Neural cell (in vitro differentiated cells): ENCODE measurements around the gene MTARC1. TPM values are rescaled to one million over a fixed set of nuclear protein-coding genes. Genes with fewer than 3 reads are reported as not detected.
A peak's percentile ranks its signal among the peaks of the same experiment; 100 is the strongest.

Source experiments
- H2AFZ ChIP-seq: fragments of 200-600, 300-800 bp; sonication (generic), shearing (Covaris generic); 2 replicates; pipeline ENCODE4 v1.6.0; 2014; ENCODE audit warnings: low read depth, mild to moderate bottlenecking, antibody characterized with exemption, low read length, moderate library complexity
- H3F3A ChIP-seq: fragments of 200-600 bp; shearing (Covaris generic); 2 replicates; pipeline ENCODE4 v1.6.1; 2016; ENCODE audit warnings: mild to moderate bottlenecking, moderate library complexity, mixed read lengths, antibody characterized with exemption, low read length; ENCODE audit not compliant: insufficient read depth, poor library complexity, severe bottlenecking
- H3K27ac ChIP-seq: fragments of 200-600, 300-800 bp; sonication (generic), shearing (Covaris generic); 2 replicates; pipeline ENCODE4 v1.5.1; 2014; ENCODE audit warnings: mild to moderate bottlenecking, low read length, moderate library complexity
- H3K27me3 ChIP-seq: fragments of 300-800, 200-600 bp; sonication (generic), shearing (Covaris generic); 2 replicates; pipeline ENCODE4 v1.6.0; 2014; ENCODE audit warnings: mild to moderate bottlenecking, low read depth, low read length, moderate library complexity; ENCODE audit not compliant: insufficient read depth
- H3K36me3 ChIP-seq: fragments of 300-800, 200-600 bp; sonication (generic), shearing (Covaris generic); 2 replicates; pipeline ENCODE4 v1.5.1; 2014; ENCODE audit warnings: mild to moderate bottlenecking, antibody characterized with exemption, low read length, moderate library complexity; ENCODE audit not compliant: insufficient read depth
- H3K4me2 ChIP-seq: fragments of 300-800, 200-600 bp; sonication (generic), shearing (Covaris generic); 2 replicates; pipeline ENCODE4 v1.6.0; 2014; ENCODE audit warnings: mild to moderate bottlenecking, low read length
- H3K4me3 ChIP-seq: fragments of 300-800, 200-600 bp; sonication (generic), shearing (Covaris generic); 2 replicates; pipeline ENCODE4 v1.5.1; 2014; ENCODE audit warnings: mild to moderate bottlenecking, low read length, moderate library complexity
- H3K79me2 ChIP-seq: fragments of 200-600 bp; shearing (Covaris generic); replicated peaks from 2 replicates; pipeline ENCODE4 v1.6.0; 2014; ENCODE audit warnings: mild to moderate bottlenecking, low read length, moderate library complexity; ENCODE audit not compliant: insufficient read depth
- H3K9ac ChIP-seq: fragments of 300-800, 200-600 bp; sonication (generic), shearing (Covaris generic); 2 replicates; pipeline ENCODE4 v1.6.1; 2016; ENCODE audit warnings: mild to moderate bottlenecking, low read length, mixed read lengths
- H3K9me2 ChIP-seq: fragments of 200-600 bp; shearing (Covaris generic); 2 replicates; pipeline ENCODE4 v1.6.1; 2016; ENCODE audit warnings: mild to moderate bottlenecking, low read length, mixed read lengths; ENCODE audit not compliant: insufficient read depth
- H3K9me3 ChIP-seq: fragments of 200-600, 300-800 bp; sonication (generic), shearing (Covaris generic); 2 replicates; pipeline ENCODE4 v1.6.1; 2016; ENCODE audit warnings: mild to moderate bottlenecking, mixed run types, low read length, moderate library complexity, mixed read lengths
- H4K20me1 ChIP-seq: fragments of 200-600 bp; shearing (Covaris generic); 2 replicates; pipeline ENCODE4 v1.6.1; 2016; ENCODE audit warnings: mild to moderate bottlenecking, mixed run types; ENCODE audit not compliant: insufficient read depth
- CTCF ChIP-seq: fragments of 450-650 bp; IDR thresholded peaks from 2 replicates; pipeline ENCODE4 v1.5.1; 2014; ENCODE audit warnings: antibody characterized with exemption, mild to moderate bottlenecking, moderate library complexity; ENCODE audit not compliant: poor library complexity, severe bottlenecking
- EP300 ChIP-seq: fragments of 450-650 bp; conservative IDR thresholded peaks from 2 replicates; pipeline ENCODE4 v1.6.1; 2014; ENCODE audit warnings: antibody characterized with exemption, mild to moderate bottlenecking, moderate library complexity; ENCODE audit not compliant: poor library complexity, severe bottlenecking
- EZH2 ChIP-seq: fragments of 200-600, 300-800 bp; shearing (Covaris generic), sonication (generic); IDR thresholded peaks from 2 replicates; pipeline ENCODE4 v1.6.1; 2014; ENCODE audit warnings: antibody characterized with exemption, low read length, borderline replicate concordance, mild to moderate bottlenecking; ENCODE audit not compliant: insufficient read depth, poor library complexity, severe bottlenecking
- MXI1 ChIP-seq: fragments of 450-650 bp; conservative IDR thresholded peaks from 2 replicates; pipeline ENCODE4 v1.6.1; 2014; ENCODE audit warnings: antibody characterized with exemption, mild to moderate bottlenecking; ENCODE audit not compliant: poor library complexity, severe bottlenecking
- POLR2AphosphoS5 ChIP-seq: IDR thresholded peaks from 2 replicates; pipeline ENCODE4 v1.6.1; 2012
- RAD21 ChIP-seq: fragments of 450-650 bp; conservative IDR thresholded peaks from 2 replicates; pipeline ENCODE4 v1.6.1; 2014; ENCODE audit warnings: antibody characterized with exemption, mild to moderate bottlenecking, moderate library complexity
- REST ChIP-seq: IDR thresholded peaks from 2 replicates; pipeline ENCODE4 v1.6.1; 2012; ENCODE audit warnings: borderline replicate concordance
- SMC3 ChIP-seq: fragments of 450-650 bp; conservative IDR thresholded peaks from 2 replicates; pipeline ENCODE4 v1.6.1; 2014; ENCODE audit warnings: antibody characterized with exemption, mild to moderate bottlenecking, moderate library complexity; ENCODE audit not compliant: poor library complexity
- TAF1 ChIP-seq: IDR thresholded peaks from 2 replicates; pipeline ENCODE4 v1.6.1; 2012; ENCODE audit warnings: low read depth
- polyA plus RNA-seq: library from polyadenylated mRNA; depleted of rRNA; stranded (reverse); fragments of >200 nt; gene quantifications from 2 replicates; pipeline ENCODE4 v1.2.3, GENCODE V29; 2014

The MTARC1 gene
- polyA plus RNA-seq, 1 donor from 2014 or later, result 4.2 TPM

- no peak within 1 kb of the TSS for H3K27ac ChIP-seq
Measured at GRCh38 chr1:220748089-220748934, 38.4 kb upstream of the MTARC1 start, which contains the start of gene MTARC2. Gene MTARC2 (plus strand): TSS chr1:220748322. CDS start chr1:220748532, 210 bp downstream.

GRCh38 chr1:220748936-220749335 lies 37.8 kb upstream of the MTARC1 start:
- Histone ChIP-seq H3K36me3 (no peaks in the 10 kb centered on the region), H3K9me3 (no peaks in the 10 kb centered on the region), H3K79me2 (no peaks in the 10 kb centered on the region), H3F3A (no peaks in the 10 kb centered on the region), H4K20me1 (no peaks in the 10 kb centered on the region), H2AFZ (no peak overlapping the region), H3K4me2 (peak overlapping the region; percentile 65), H3K9me2 (no peaks in the 10 kb centered on the region), H3K27ac (no peak overlapping the region), H3K4me3 (peak overlapping the region; percentile 72), H3K9ac (peak overlapping the region; percentile 31), H3K27me3 (peaks cover 47% of the 10 kb centered on the region)
- no peak for TF ChIP-seq POLR2AphosphoS5
- TF ChIP-seq RAD21, result no peak

More at GRCh38 chr1:220748089-220748934, 38.4 kb upstream of the MTARC1 start, which contains the start of gene MTARC2:
- Histone ChIP-seq H3F3A (no peaks in the 10 kb centered on the region), H3K79me2 (no peaks in the 10 kb centered on the region), H3K4me3 (peak within 1 kb of the TSS; percentile 72), H3K27me3 (peaks cover 47% of the 10 kb centered on the region), H3K9me3 (no peaks in the 10 kb centered on the region), H2AFZ (no peak within 1 kb of the TSS), H3K9ac (peak within 1 kb of the TSS; percentile 31), H3K9me2 (no peaks in the 10 kb centered on the region), H4K20me1 (no peaks in the 10 kb centered on the region), H3K4me2 (peak within 1 kb of the TSS; percentile 65), H3K36me3 (no peaks in the 10 kb centered on the region)
- TF ChIP-seq MXI1, result peak; percentile 25
- no peak for TF ChIP-seq EZH2

- TF ChIP-seq SMC3, result no peak
- no peak for TF ChIP-seq MXI1
- TF ChIP-seq CTCF, result no peak
- TF ChIP-seq RAD21, result no peak
- no peak for TF ChIP-seq EZH2
- no peak for TF ChIP-seq EP300
- no peak for TF ChIP-seq REST
- TF ChIP-seq TAF1, result no peak
- TF ChIP-seq POLR2AphosphoS5, result no peak
- H3K27me3 ChIP-seq, result peaks cover 47% of the 10 kb centered on the region
Measured at GRCh38 chr1:220750131-220750515, 36.6 kb upstream of the MTARC1 start.

More at GRCh38 chr1:220750131-220750515, 36.6 kb upstream of the MTARC1 start:
- Histone ChIP-seq H3K9me3 (no peaks in the 10 kb centered on the region), H3K4me3 (no peak overlapping the region), H3K27ac (no peak overlapping the region), H3K4me2 (no peak overlapping the region), H3K9me2 (no peaks in the 10 kb centered on the region), H3K36me3 (no peaks in the 10 kb centered on the region), H3K79me2 (no peaks in the 10 kb centered on the region), H2AFZ (no peak overlapping the region), H3K9ac (no peak overlapping the region), H3F3A (no peaks in the 10 kb centered on the region), H4K20me1 (no peaks in the 10 kb centered on the region)
